HepG2 (cell line): ENCODE measurements around the gene SF3B5. TPM values are rescaled to one million over a fixed set of nuclear protein-coding genes. Genes with fewer than 3 reads are reported as not detected.

Experiments used
- CREM ChIP-seq, 2 experiments: sonication (generic) in 1 of 2; formaldehyde crosslinking in 1 of 2; IDR thresholded peaks; 2 replicates each; pipeline versions ENCODE4 v1.4.0 to v1.6.1; 2016 to 2020; ENCODE audit warnings: antibody characterized with exemption in 1 of 2, mild to moderate bottlenecking in 1 of 2, missing genetic modification reagents in 1 of 2
- HDAC6 ChIP-seq: fragments of 200-600 bp; sonication (generic); IDR thresholded peaks from 2 replicates; pipeline ENCODE4 v1.7.0; 2017; ENCODE audit warnings: mild to moderate bottlenecking, antibody characterized with exemption, low read length, low read depth
- HINFP ChIP-seq: sonication (generic); formaldehyde crosslinking; IDR thresholded peaks from 2 replicates; pipeline ENCODE4 v1.4.0; 2020; ENCODE audit warnings: low read depth, mild to moderate bottlenecking, missing genetic modification reagents
- JUND ChIP-seq: sonication (generic); formaldehyde crosslinking; IDR thresholded peaks from 2 replicates; pipeline ENCODE4 v1.8.0; 2022; ENCODE audit warnings: mild to moderate bottlenecking, missing genetic modification reagents
- LCORL ChIP-seq, 2 experiments: fragments of 450-650 bp in 1 of 2; sonication (generic) in 1 of 2; formaldehyde crosslinking in 1 of 2; IDR thresholded peaks; 2 replicates each; pipeline versions ENCODE4 v1.5.0 to v1.6.1; 2017 to 2020; ENCODE audit warnings: antibody characterized with exemption in 1 of 2, missing genetic modification reagents in 1 of 2
- MIER2 ChIP-seq: IDR thresholded peaks from 2 replicates; pipeline ENCODE4 v1.6.1; 2016; ENCODE audit warnings: missing biosample characterization, missing genetic modification reagents
- SMARCC2 ChIP-seq: fragments of 450-650 bp; IDR thresholded peaks from 2 replicates; pipeline ENCODE4 v1.6.1; 2017; ENCODE audit warnings: antibody characterized with exemption, mild to moderate bottlenecking
- SOX5 ChIP-seq: IDR thresholded peaks from 2 replicates; pipeline ENCODE4 v1.6.1; 2016; ENCODE audit warnings: borderline replicate concordance
- ZMYM4 ChIP-seq: sonication (generic); formaldehyde crosslinking; IDR thresholded peaks from 2 replicates; pipeline ENCODE4 v1.8.1; 2023; ENCODE audit warnings: mild to moderate bottlenecking, missing genetic modification reagents
- ZNF136 ChIP-seq: sonication (generic); formaldehyde crosslinking; IDR thresholded peaks from 2 replicates; pipeline ENCODE4 v1.8.1; 2022; ENCODE audit warnings: low read depth, mild to moderate bottlenecking, moderate library complexity, missing genetic modification reagents
- ZNF234 ChIP-seq: sonication (generic); formaldehyde crosslinking; conservative IDR thresholded peaks from 2 replicates; pipeline ENCODE4 v1.5.1; 2020; ENCODE audit warnings: mild to moderate bottlenecking, missing genetic modification reagents
- ZNF414 ChIP-seq: sonication (generic); formaldehyde crosslinking; IDR thresholded peaks from 2 replicates; pipeline ENCODE4 v1.5.0; 2020; ENCODE audit warnings: missing genetic modification reagents
- ZNF563 ChIP-seq: sonication (generic); formaldehyde crosslinking; IDR thresholded peaks from 2 replicates; pipeline ENCODE4 v1.8.0; 2022; ENCODE audit warnings: mild to moderate bottlenecking, moderate library complexity, missing genetic modification reagents
- ZNF605 ChIP-seq: sonication (generic); formaldehyde crosslinking; IDR thresholded peaks from 2 replicates; pipeline ENCODE4 v1.8.0; 2022; ENCODE audit warnings: mild to moderate bottlenecking, missing genetic modification reagents
- polyA plus RNA-seq, 8 experiments: library from polyadenylated mRNA; depleted of rRNA in 3 of 8; stranded (reverse) in 7 of 8; unstranded in 1 of 8; fragments of >200 nt; fragmentation: Illumina TruSeq in 4 of 8; extraction: Trizol in 4 of 8; gene quantifications; 2 replicates each; pipeline versions ENCODE4 v1.2.1 to v1.2.3, GENCODE V29; 2011 to 2016; ENCODE audit warnings: low read depth in 4 of 8, missing spikeins in 1 of 8, mixed read lengths in 1 of 8; ENCODE audit not compliant: insufficient read depth in 1 of 8
- total RNA-seq, 5 experiments: library from RNA; depleted of rRNA; stranded (reverse); fragments of >200 nt; fragmentation: Illumina TruSeq; extraction: Trizol; gene quantifications; 2 replicates each; pipeline ENCODE4 v1.2.3, GENCODE V29; 2016; ENCODE audit warnings: low read depth in 1 of 5
- TF ChIP-seq, protein P1 (sequence below): sonication (generic); formaldehyde crosslinking; IDR thresholded peaks from 2 replicates; pipeline ENCODE4 v1.4.0; 2020; ENCODE audit warnings: missing genetic modification reagents
- TF ChIP-seq, protein P2 (sequence below): sonication (generic); formaldehyde crosslinking; IDR thresholded peaks from 2 replicates; pipeline ENCODE4 v1.4.0; 2020; ENCODE audit warnings: mild to moderate bottlenecking, missing genetic modification reagents

Gene SF3B5
- total and polyA plus RNA-seq, 2 of the 13 experiments (the other 11 are each of a cell fraction or from before 2014, with no cell fraction given), result 263 to 292 TPM

- TF ChIP-seq ZNF414 (CRISPR knock-in tag), result peak; percentile 90; the same call in 1 of the 2 replicates
- TF ChIP-seq SMARCC2, result no peak
- TF ChIP-seq LCORL (IDR thresholded peaks at IDR 0.05), result no peak
- peak; percentile 72; the same call in 1 of the 2 replicates for TF ChIP-seq LCORL (CRISPR knock-in tag; IDR thresholded peaks at IDR 0.05)
- TF ChIP-seq MIER2, result peak; percentile 73
- TF ChIP-seq CREM (IDR thresholded peaks at IDR 0.05), result peak; percentile 100
- TF ChIP-seq CREM (CRISPR knock-in tag; IDR thresholded peaks at IDR 0.05), result peak; percentile 95
- TF ChIP-seq ZNF605, result peak; percentile 90
- TF ChIP-seq, protein P1, sequence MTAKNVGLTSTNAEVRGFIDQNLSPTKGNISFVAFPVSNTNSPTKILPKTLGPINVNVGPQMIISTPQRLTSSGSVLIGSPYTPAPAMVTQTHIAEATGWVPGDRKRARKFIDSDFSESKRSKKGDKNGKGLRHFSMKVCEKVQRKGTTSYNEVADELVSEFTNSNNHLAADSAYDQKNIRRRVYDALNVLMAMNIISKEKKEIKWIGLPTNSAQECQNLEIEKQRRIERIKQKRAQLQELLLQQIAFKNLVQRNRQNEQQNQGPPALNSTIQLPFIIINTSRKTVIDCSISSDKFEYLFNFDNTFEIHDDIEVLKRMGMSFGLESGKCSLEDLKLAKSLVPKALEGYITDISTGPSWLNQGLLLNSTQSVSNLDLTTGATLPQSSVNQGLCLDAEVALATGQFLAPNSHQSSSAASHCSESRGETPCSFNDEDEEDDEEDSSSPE (CRISPR knock-in tag), result peak; percentile 91
- peak; percentile 100 for TF ChIP-seq ZMYM4 (CRISPR knock-in tag)
- TF ChIP-seq ZNF136 (CRISPR knock-in tag), result peak; percentile 71; the same call in 1 of the 2 replicates
- TF ChIP-seq SOX5 (CRISPR knock-in tag), result peak; percentile 73
- TF ChIP-seq JUND (CRISPR knock-in tag), result no peak
- peak; percentile 91 for TF ChIP-seq ZNF563 (CRISPR knock-in tag)
- TF ChIP-seq, protein P2, sequence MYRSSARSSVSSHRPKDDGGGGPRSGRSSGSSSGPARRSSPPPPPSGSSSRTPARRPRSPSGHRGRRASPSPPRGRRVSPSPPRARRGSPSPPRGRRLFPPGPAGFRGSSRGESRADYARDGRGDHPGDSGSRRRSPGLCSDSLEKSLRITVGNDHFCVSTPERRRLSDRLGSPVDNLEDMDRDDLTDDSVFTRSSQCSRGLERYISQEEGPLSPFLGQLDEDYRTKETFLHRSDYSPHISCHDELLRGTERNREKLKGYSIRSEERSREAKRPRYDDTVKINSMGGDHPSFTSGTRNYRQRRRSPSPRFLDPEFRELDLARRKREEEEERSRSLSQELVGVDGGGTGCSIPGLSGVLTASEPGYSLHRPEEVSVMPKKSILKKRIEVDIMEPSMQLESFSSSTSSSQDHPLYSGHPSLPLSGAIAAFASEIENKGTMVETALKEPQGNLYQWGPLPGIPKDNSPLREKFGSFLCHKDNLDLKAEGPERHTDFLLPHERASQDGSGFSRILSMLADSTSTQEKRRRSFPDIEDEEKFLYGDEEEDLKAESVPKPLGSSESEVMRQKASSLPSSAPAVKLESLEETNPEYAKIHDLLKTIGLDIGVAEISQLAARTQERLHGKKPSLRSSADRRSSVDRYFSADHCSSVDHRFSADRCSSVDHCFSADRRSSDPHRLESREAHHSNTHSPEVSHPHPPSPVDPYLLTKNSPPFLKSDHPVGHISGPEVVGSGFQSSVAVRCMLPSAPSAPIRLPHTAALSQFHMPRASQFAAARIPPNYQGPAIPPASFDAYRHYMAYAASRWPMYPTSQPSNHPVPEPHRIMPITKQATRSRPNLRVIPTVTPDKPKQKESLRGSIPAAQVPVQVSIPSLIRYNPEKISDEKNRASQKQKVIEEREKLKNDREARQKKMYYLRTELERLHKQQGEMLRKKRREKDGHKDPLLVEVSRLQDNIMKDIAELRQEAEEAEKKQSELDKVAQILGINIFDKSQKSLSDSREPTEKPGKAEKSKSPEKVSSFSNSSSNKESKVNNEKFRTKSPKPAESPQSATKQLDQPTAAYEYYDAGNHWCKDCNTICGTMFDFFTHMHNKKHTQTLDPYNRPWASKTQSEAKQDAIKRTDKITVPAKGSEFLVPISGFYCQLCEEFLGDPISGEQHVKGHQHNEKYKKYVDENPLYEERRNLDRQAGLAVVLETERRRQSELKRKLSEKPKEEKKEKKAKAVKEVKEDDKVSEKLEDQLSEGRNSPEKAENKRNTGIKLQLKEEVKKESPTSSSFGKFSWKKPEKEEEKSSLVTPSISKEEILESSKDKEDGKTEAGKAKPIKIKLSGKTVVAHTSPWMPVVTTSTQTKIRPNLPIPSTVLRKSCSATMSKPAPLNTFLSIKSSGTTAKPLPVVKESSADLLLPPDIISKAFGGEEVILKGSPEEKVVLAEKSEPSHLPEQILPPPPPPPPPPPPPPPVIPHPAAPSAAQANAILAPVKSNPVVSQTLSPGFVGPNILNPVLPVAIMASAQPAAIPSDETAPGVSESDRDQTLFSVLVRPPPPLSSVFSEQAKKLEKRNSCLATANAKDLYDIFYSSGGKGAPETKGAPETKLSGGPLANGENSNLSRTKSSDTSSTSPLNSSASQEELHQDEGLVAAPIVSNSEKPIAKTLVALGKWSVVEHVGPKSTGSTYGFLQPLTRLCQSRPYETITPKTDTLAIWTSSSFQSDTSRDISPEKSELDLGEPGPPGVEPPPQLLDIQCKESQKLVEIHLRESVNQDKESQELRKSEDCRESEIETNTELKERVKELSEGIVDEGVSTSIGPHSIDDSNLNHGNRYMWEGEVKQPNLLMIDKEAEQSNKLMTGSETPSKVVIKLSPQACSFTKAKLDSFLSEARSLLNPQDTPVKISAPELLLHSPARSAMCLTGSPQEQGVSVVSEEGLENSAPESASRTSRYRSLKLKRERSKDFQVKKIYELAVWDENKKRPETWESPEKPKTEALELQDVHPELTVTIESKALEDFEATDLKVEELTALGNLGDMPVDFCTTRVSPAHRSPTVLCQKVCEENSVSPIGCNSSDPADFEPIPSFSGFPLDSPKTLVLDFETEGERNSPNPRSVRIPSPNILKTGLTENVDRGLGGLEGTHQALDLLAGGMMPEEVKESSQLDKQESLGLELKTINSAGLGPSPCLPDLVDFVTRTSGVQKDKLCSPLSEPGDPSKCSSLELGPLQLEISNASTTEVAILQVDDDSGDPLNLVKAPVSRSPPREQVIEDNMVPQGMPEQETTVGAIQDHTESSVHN (CRISPR knock-in tag), result peak; percentile 89; the same call in 1 of the 2 replicates
- TF ChIP-seq HDAC6, result no peak
- no peak for TF ChIP-seq ZNF234
- peak; percentile 99 for TF ChIP-seq HINFP (CRISPR knock-in tag)
These were observed at the start of gene SF3B5 (continued) for GRCh38 chr6:144095134-144096002.
